Endothelial cell of umbilical vein (primary cell): ENCODE results near the gene HDLBP.

Experiments used
- POLR2A ChIP-seq: IDR thresholded peaks from 2 replicates; pipeline ENCODE4 v1.6.1; 2012; ENCODE audit warnings: low read depth, mild to moderate bottlenecking, control low read depth, low read length
- POLR2AphosphoS5 ChIP-seq: IDR thresholded peaks from 2 replicates; pipeline ENCODE4 v1.6.1; 2012; ENCODE audit warnings: low read depth, mild to moderate bottlenecking, control low read depth, low read length, moderate library complexity; ENCODE audit not compliant: insufficient read depth

- TF ChIP-seq POLR2AphosphoS5: no peak
- no peak for TF ChIP-seq POLR2A
Observed at GRCh38 chr2:241267249-241268067, 48.0 kb downstream of the HDLBP start.
